Measurements from ENCODE around the gene LMBR1.

- TF ChIP-seq POLR2A (IDR thresholded peaks at IDR 0.05; ENCODE audit: low read depth, low read length) = no peak
- no peak for TF ChIP-seq PAX5 (IDR thresholded peaks at IDR 0.05; ENCODE audit: insufficient read depth, low read length, severe bottlenecking)
- TF ChIP-seq POLR2AphosphoS5 (IDR thresholded peaks at IDR 0.05; ENCODE audit: low read depth, low read length) = no peak
Observed at GRCh38 chr7:156739596-156739995, 153.4 kb downstream of the LMBR1 start.

Measured in GM12891 (cell line).